K562 treated with DMSO at 1 percent for 48 hours (cell line): ENCODE results near the gene LLGL1. TPM values are rescaled to one million over a fixed set of nuclear protein-coding genes. Genes with fewer than 3 reads are reported as not detected.

Experiments
- total RNA-seq: library from RNA; unstranded; fragments of 300-600 nt; gene quantifications from 2 replicates; pipeline ENCODE4 v1.2.3, GENCODE V29; 2022; ENCODE audit warnings: low replicate concordance; ENCODE audit errors: extremely low read depth

The LLGL1 gene
- not detected in 2 replicates for total RNA-seq

GRCh38 chr17:18225121-18225641 lies at the start of gene LLGL1:
LLGL1 (plus strand) TSS chr17:18225635; CDS start chr17:18225683, 48 bp downstream.

GRCh38 chr17:18183334-18184142 lies 41.9 kb upstream of the LLGL1 start, which contains the start of gene ALKBH5:
ALKBH5 (plus strand) TSS chr17:18183828; CDS start chr17:18184244, 416 bp downstream.

GRCh38 chr17:18258356-18259038 lies 33.1 kb downstream of the LLGL1 start, which contains the start of gene FLII:
FLII (minus strand) TSS chr17:18258738; CDS start chr17:18258690, 48 bp downstream.

GRCh38 chr17:18260332-18261145 lies 35.1 kb downstream of the LLGL1 start, which contains the start of gene MIEF2:
MIEF2 (plus strand) TSS chr17:18260662; CDS start chr17:18262721, 2,059 bp downstream.

Other genes starting within 250 kb of the LLGL1 start
- gene ATPAF2, start 186.5 kb upstream of the LLGL1 start, total RNA-seq, result not detected in 2 replicates
- not detected in 2 replicates for gene GID4, start 186.2 kb upstream of the LLGL1 start, total RNA-seq
- not detected in 2 replicates for gene DRG2, start 137.7 kb upstream of the LLGL1 start, total RNA-seq
- not detected in 2 replicates for gene MYO15A, start 116.9 kb upstream of the LLGL1 start, total RNA-seq
- gene ALKBH5, start 41.8 kb upstream of the LLGL1 start, total RNA-seq, result not detected in 2 replicates
- 710 TPM in 1 of 2 replicates, not detected in the other for gene FLII, start 33.1 kb downstream of the LLGL1 start, total RNA-seq
- gene MIEF2, start 35.0 kb downstream of the LLGL1 start, total RNA-seq, result not detected in 2 replicates
- gene TOP3A, start 89.4 kb downstream of the LLGL1 start, total RNA-seq, result 176 TPM in 1 of 2 replicates, not detected in the other
- gene SMCR8, start 89.7 kb downstream of the LLGL1 start, total RNA-seq, result not detected in 2 replicates
- gene SHMT1, start 137.9 kb downstream of the LLGL1 start, total RNA-seq, result not detected in 2 replicates
- not detected in 2 replicates for gene EVPLL, start 152.1 kb downstream of the LLGL1 start, total RNA-seq